Left ventricle myocardium inferior (tissue), 1 donor: ENCODE results near the gene NAA80. TPM values are rescaled to one million over a fixed set of nuclear protein-coding genes. Genes with fewer than 3 reads are reported as not detected.
"Not testable (repeated sequence)": the region's sequence is repeated elsewhere in the genome, so short reads cannot be mapped to it uniquely, and the experiment has no call there.

Experiments used
- DNase-seq: peaks from one replicate; pipeline ENCODE4 v3.0.0-alpha.2; 2020
- H3K27ac ChIP-seq: fragments of 200-600 bp; replicated peaks from 2 replicates; pipeline ENCODE4 v1.8.0; 2021
- H3K27me3 ChIP-seq: fragments of 200-600 bp; 2 replicates; pipeline ENCODE4 v1.8.0; 2021; ENCODE audit warnings: low read depth
- H3K36me3 ChIP-seq: fragments of 200-600 bp; 2 replicates; pipeline ENCODE4 v1.8.0; 2021
- H3K4me1 ChIP-seq: fragments of 200-600 bp; 2 replicates; pipeline ENCODE4 v1.8.0; 2021
- H3K4me3 ChIP-seq: fragments of 200-600 bp; 2 replicates; pipeline ENCODE4 v1.8.0; 2021; ENCODE audit warnings: mild to moderate bottlenecking, moderate library complexity
- H3K9me3 ChIP-seq: fragments of 200-600 bp; replicated peaks from 2 replicates; pipeline ENCODE4 v1.8.0; 2021
- intact Hi-C: fragments of 100-400 bp; cut with micrococcal nuclease; formaldehyde crosslinking; loops from one replicate; pipeline ENCODE4 v1.11.0; 2022
- total RNA-seq: library from RNA; stranded (reverse); fragmentation: NEBNext Ultra II Directional; extraction: Animal tissue kit (Norgen Biotek cat#: 25700); gene quantifications from one replicate; pipeline ENCODE4 v1.2.1, GENCODE V29; 2021
- TF ChIP-seq, protein P1 (sequence below): fragments of 200-600 bp; IDR thresholded peaks from 2 replicates; pipeline ENCODE4 v1.8.0; 2021; ENCODE audit warnings: antibody characterized with exemption, mild to moderate bottlenecking, borderline replicate concordance
- donor health status: DM: no; HTN: yes; CAD: no; lungs with severe emphysema.

NAA80 gene
- total RNA-seq, 1 donor from 2014 or later = 5.3 TPM

- DNase-seq = peak; percentile 63
- peak overlapping the region; percentile 9 for H3K4me3 ChIP-seq
- TF ChIP-seq, protein P1, sequence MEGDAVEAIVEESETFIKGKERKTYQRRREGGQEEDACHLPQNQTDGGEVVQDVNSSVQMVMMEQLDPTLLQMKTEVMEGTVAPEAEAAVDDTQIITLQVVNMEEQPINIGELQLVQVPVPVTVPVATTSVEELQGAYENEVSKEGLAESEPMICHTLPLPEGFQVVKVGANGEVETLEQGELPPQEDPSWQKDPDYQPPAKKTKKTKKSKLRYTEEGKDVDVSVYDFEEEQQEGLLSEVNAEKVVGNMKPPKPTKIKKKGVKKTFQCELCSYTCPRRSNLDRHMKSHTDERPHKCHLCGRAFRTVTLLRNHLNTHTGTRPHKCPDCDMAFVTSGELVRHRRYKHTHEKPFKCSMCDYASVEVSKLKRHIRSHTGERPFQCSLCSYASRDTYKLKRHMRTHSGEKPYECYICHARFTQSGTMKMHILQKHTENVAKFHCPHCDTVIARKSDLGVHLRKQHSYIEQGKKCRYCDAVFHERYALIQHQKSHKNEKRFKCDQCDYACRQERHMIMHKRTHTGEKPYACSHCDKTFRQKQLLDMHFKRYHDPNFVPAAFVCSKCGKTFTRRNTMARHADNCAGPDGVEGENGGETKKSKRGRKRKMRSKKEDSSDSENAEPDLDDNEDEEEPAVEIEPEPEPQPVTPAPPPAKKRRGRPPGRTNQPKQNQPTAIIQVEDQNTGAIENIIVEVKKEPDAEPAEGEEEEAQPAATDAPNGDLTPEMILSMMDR = no peak
- no peaks in the 10 kb centered on the region for H3K9me3 ChIP-seq
- intact Hi-C loops = no loop called here
- H3K27me3 ChIP-seq = no peaks in the 10 kb centered on the region
- peaks cover 53% of the 10 kb centered on the region for H3K4me1 ChIP-seq
- peak overlapping the region; percentile 86 for H3K27ac ChIP-seq
- H3K36me3 ChIP-seq = peaks cover 29% of the 10 kb centered on the region
Observed at GRCh38 chr3:50287262-50287661, 11.9 kb downstream of the NAA80 start.

- Histone ChIP-seq H3K27ac (peak overlapping the region; percentile 86), H3K4me3 (peak overlapping the region; percentile 9), H3K36me3 (peaks cover 29% of the 10 kb centered on the region), H3K9me3 (no peaks in the 10 kb centered on the region), H3K27me3 (no peaks in the 10 kb centered on the region), H3K4me1 (peaks cover 47% of the 10 kb centered on the region)
- intact Hi-C loops = no loop called here
- TF ChIP-seq, protein P1 = no peak
- DNase-seq = peak; percentile 9
Observed at GRCh38 chr3:50286322-50287227, 12.6 kb downstream of the NAA80 start.

- H3K4me3 ChIP-seq, DNase-seq, H3K27me3 ChIP-seq, H3K27ac ChIP-seq, H3K9me3 ChIP-seq, intact Hi-C loops: not testable (repeated sequence)
- Histone ChIP-seq H3K36me3 (peaks cover 14% of the 10 kb centered on the region), H3K4me1 (peaks cover 51% of the 10 kb centered on the region)
Observed at GRCh38 chr3:50284121-50284520, 15.1 kb downstream of the NAA80 start.

- Histone ChIP-seq H3K36me3 (no peaks in the 10 kb centered on the region), H3K4me1 (peaks cover 44% of the 10 kb centered on the region), H3K4me3 (peak overlapping the region; percentile 62), H3K27ac (peak overlapping the region; percentile 89), H3K27me3 (peaks cover 22% of the 10 kb centered on the region), H3K9me3 (no peaks in the 10 kb centered on the region)
- no peak for DNase-seq
- intact Hi-C loops = loop anchor here (10.0 kb wide), 1 partner anchor 85 kb away; the partner anchor contains the start of gene GNAT1
- TF ChIP-seq, protein P1 = no peak
Observed at GRCh38 chr3:50279255-50280016, 19.8 kb downstream of the NAA80 start.

- H3K36me3 ChIP-seq = no peaks in the 10 kb centered on the region
- intact Hi-C loops = loop anchor here (10.0 kb wide), 1 partner anchor 84 kb away; the partner anchor contains the start of gene GNAT1
- peak within 1 kb of the TSS; percentile 62 for H3K4me3 ChIP-seq
- H3K9me3 ChIP-seq = no peaks in the 10 kb centered on the region
- peak; percentile 66 for DNase-seq
- peaks cover 26% of the 10 kb centered on the region for H3K27me3 ChIP-seq
- TF ChIP-seq, protein P1 = no peak
- H3K4me1 ChIP-seq = peaks cover 50% of the 10 kb centered on the region
- peak within 1 kb of the TSS; percentile 89 for H3K27ac ChIP-seq
Observed at GRCh38 chr3:50278880-50279224, 20.4 kb downstream of the NAA80 start, which contains the start of gene LSMEM2. LSMEM2 (plus strand) TSS chr3:50279087; CDS start chr3:50279114, 27 bp downstream.
